ENCODE results near the gene GMDS.

Gene GMDS

DNA sequence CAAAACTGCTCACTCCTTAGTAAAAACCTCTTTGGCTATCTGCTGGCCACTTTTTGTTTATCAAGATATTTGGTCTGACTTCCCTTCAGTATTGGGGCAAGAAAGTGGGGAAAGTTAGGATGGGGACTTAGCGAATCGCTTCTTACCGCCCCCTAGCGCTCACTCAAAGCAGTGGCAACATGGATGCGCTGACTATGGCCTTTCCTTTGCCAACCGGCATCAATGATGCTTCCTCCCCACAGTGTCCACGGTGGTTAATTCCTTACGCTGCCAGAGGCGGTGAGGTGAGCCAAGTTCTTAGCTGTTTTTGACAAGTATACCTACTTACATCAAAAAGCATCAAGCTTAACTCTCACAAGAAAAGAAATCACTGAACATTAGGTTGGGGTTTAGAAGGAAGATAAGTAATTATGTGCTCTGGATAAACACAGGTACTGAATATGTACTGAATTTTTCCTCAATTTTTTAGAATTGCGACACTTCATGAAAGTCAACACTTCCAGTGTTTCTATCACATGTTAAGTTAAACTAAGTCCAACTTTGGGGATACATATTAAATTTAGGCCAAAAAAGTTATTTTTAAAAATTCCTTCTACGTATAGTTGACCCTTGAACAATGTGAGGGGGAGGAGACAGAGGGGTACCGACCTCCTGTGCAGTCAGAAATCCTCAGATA is 86.7 kb downstream of the GMDS start:
- TF ChIP-seq, protein P1, sequence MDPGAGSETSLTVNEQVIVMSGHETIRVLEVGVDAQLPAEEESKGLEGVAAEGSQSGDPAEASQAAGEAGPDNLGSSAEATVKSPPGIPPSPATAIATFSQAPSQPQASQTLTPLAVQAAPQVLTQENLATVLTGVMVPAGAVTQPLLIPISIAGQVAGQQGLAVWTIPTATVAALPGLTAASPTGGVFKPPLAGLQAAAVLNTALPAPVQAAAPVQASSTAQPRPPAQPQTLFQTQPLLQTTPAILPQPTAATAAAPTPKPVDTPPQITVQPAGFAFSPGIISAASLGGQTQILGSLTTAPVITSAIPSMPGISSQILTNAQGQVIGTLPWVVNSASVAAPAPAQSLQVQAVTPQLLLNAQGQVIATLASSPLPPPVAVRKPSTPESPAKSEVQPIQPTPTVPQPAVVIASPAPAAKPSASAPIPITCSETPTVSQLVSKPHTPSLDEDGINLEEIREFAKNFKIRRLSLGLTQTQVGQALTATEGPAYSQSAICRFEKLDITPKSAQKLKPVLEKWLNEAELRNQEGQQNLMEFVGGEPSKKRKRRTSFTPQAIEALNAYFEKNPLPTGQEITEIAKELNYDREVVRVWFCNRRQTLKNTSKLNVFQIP (CRISPR knock-in tag; IDR thresholded peaks at IDR 0.05; ENCODE audit: borderline replicate concordance, low read depth): no peak
- ATAC-seq: no peak

- TF ChIP-seq ISL1 (CRISPR knock-in tag; IDR thresholded peaks at IDR 0.05) (peak; percentile 84), TSHZ2 (CRISPR knock-in tag; IDR thresholded peaks at IDR 0.05) (no peak)
- ATAC-seq: peak; percentile 90
Measured at GRCh38 chr6:2157441-2158127, 87.8 kb downstream of the GMDS start.

GRCh38 chr6:2155206-2155605 is 90.2 kb downstream of the GMDS start:
- TF ChIP-seq ISL1 (CRISPR knock-in tag; IDR thresholded peaks at IDR 0.05) (0 out of 2 replicates have a peak, but pooled peaks have one; percentile 45), RARB (CRISPR knock-in tag; IDR thresholded peaks at IDR 0.05) (no peak)
- ATAC-seq: no peak

- no peak for TF ChIP-seq BACH2 (CRISPR knock-in tag; IDR thresholded peaks at IDR 0.05; ENCODE audit: borderline replicate concordance)
- TF ChIP-seq, protein P2, sequence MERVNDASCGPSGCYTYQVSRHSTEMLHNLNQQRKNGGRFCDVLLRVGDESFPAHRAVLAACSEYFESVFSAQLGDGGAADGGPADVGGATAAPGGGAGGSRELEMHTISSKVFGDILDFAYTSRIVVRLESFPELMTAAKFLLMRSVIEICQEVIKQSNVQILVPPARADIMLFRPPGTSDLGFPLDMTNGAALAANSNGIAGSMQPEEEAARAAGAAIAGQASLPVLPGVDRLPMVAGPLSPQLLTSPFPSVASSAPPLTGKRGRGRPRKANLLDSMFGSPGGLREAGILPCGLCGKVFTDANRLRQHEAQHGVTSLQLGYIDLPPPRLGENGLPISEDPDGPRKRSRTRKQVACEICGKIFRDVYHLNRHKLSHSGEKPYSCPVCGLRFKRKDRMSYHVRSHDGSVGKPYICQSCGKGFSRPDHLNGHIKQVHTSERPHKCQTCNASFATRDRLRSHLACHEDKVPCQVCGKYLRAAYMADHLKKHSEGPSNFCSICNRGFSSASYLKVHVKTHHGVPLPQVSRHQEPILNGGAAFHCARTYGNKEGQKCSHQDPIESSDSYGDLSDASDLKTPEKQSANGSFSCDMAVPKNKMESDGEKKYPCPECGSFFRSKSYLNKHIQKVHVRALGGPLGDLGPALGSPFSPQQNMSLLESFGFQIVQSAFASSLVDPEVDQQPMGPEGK (CRISPR knock-in tag; IDR thresholded peaks at IDR 0.05; ENCODE audit: borderline replicate concordance): no peak
- no peak for ATAC-seq
Measured at GRCh38 chr6:2149361-2150006, 95.9 kb downstream of the GMDS start.

GRCh38 chr6:2148748-2149147 is 96.7 kb downstream of the GMDS start:
- ATAC-seq: no peak
- TF ChIP-seq TCF4 (CRISPR knock-in tag; IDR thresholded peaks at IDR 0.05; ENCODE audit: borderline replicate concordance) (no peak), ZNF70 (CRISPR knock-in tag; IDR thresholded peaks at IDR 0.05) (no peak)

DNA sequence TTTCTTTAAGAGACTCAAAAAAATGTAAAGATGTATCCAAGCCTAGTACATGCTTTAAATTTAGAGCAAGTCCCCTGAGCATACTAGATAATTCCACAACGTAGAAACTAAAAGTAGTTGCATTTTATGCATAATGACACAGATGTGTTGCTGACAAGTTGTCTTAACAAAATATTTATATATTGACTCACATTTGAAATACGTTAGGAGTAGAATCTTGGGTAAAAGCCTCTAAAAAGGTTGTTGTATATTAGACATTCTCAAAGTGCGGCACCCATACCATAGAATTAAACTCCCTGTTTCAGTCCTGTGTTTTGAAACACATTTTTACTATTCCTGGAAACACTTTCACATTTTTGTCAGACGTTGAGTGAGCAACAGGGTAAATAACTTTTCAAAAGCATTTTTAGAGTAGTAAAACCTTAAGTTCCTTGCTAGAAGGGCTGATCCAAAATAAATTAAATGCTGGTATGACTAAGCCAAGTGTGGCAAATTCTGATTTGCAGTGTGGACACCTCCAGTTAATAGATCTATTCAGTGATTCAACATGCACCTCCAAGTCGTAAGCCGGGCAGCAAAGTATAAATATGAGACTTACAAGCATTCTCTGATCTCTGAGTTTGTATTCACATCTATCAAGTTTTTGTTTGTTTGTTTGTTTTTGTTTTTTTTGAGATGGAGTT is 97.5 kb downstream of the GMDS start:
- TF ChIP-seq ARNTL (CRISPR knock-in tag; IDR thresholded peaks at IDR 0.05; ENCODE audit: borderline replicate concordance, low read depth): no peak
- TF ChIP-seq, protein P3, sequence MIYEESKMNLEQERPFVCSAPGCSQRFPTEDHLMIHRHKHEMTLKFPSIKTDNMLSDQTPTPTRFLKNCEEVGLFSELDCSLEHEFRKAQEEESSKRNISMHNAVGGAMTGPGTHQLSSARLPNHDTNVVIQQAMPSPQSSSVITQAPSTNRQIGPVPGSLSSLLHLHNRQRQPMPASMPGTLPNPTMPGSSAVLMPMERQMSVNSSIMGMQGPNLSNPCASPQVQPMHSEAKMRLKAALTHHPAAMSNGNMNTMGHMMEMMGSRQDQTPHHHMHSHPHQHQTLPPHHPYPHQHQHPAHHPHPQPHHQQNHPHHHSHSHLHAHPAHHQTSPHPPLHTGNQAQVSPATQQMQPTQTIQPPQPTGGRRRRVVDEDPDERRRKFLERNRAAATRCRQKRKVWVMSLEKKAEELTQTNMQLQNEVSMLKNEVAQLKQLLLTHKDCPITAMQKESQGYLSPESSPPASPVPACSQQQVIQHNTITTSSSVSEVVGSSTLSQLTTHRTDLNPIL (CRISPR knock-in tag; IDR thresholded peaks at IDR 0.05; ENCODE audit: low read depth): no peak
- TF ChIP-seq ZNF70 (CRISPR knock-in tag; IDR thresholded peaks at IDR 0.05): no peak
- no peak for TF ChIP-seq SNAI2 (CRISPR knock-in tag; IDR thresholded peaks at IDR 0.05)
- no peak for TF ChIP-seq TCF4 (CRISPR knock-in tag; IDR thresholded peaks at IDR 0.05; ENCODE audit: borderline replicate concordance)
- TF ChIP-seq ZNF565 (CRISPR knock-in tag; conservative IDR thresholded peaks at IDR 0.05; ENCODE audit: low read depth): no peak
- no peak for TF ChIP-seq TSHZ2 (CRISPR knock-in tag; IDR thresholded peaks at IDR 0.05)
- TF ChIP-seq, protein P2 (CRISPR knock-in tag; IDR thresholded peaks at IDR 0.05; ENCODE audit: borderline replicate concordance): no peak
- no peak for TF ChIP-seq ZFP3 (CRISPR knock-in tag; IDR thresholded peaks at IDR 0.05)
- TF ChIP-seq PPARA (CRISPR knock-in tag; IDR thresholded peaks at IDR 0.05; ENCODE audit: borderline replicate concordance): no peak
- TF ChIP-seq CSDC2 (CRISPR knock-in tag; IDR thresholded peaks at IDR 0.05): no peak
- ATAC-seq: no peak

Data from SK-N-SH treated with all-trans-retinoic acid at 6 μM for 48 hours (cell line).